HepG2 (cell line): ENCODE data around the gene USB1. TPM values are rescaled to one million over a fixed set of nuclear protein-coding genes. Genes with fewer than 3 reads are reported as not detected.

Experiments
- ATAC-seq: fragments of 200-7000 bp; cut with Tn5 transposase; 3 replicates; pipeline ENCODE4 v1.9.1; 2020; ENCODE audit warnings: mild to moderate bottlenecking, moderate library complexity
- BruUV-seq: library from RNA; stranded (reverse); fragments of 400-500 nt; replicated peaks from 2 replicates; lab custom pipeline; 2021; lab: Mats Ljungman, UMichigan
- CTCF ChIA-PET: fragments of 300-600 bp; formaldehyde crosslinking; extraction: SDS; loops from one replicate; lab custom pipeline; 2021; ENCODE audit warnings: low total read pairs, inconsistent platforms, low intra/inter-chr PET ratio; lab: Yijun Ruan, JAX
- POLR2A ChIA-PET: fragments of 350-600 bp; sonication (Branson Sonifier 250); formaldehyde crosslinking; loops from one replicate; lab custom pipeline; 2020; ENCODE audit warnings: antibody characterized with exemption, inconsistent platforms; lab: Yijun Ruan, JAX
- DNase-seq: peaks from one replicate; pipeline ENCODE4 v3.0.0-alpha.2; 2015; ENCODE audit warnings: low spot score
- FAIRE-seq: peaks from 3 replicates; lab custom pipeline; 2011; peaks lifted over from hg19 to GRCh38; lab: Jason Lieb, UNC
- H2AFZ ChIP-seq: one replicate; pipeline ENCODE4 v1.6.1; 2011; ENCODE audit warnings: low read length, inconsistent platforms
- H3K27ac ChIP-seq: fragments of 300-600 bp; 3 replicates; pipeline ENCODE4 v1.8.0; 2011; ENCODE audit warnings: mixed run types, mild to moderate bottlenecking, mixed read lengths, low read length, inconsistent platforms; ENCODE audit not compliant: insufficient read depth; ENCODE audit errors: extremely low read length
- H3K27me3 ChIP-seq, 2 experiments: fragments of 200-600 bp in 1 of 2; 2 replicates in 1 of 2; 3 replicates in 1 of 2; pipeline versions ENCODE4 v1.6.0 to v1.8.0; 2011; ENCODE audit warnings: low read length in 2 of 2, mild to moderate bottlenecking in 2 of 2, moderate library complexity in 2 of 2, inconsistent platforms in 1 of 2; ENCODE audit not compliant: insufficient read depth in 2 of 2, control insufficient read depth in 1 of 2
- H3K36me3 ChIP-seq, 2 experiments: fragments of 200-600 bp in 1 of 2; replicated peaks in 1 of 2; 2 replicates in 1 of 2; 3 replicates in 1 of 2; pipeline versions ENCODE4 v1.5.1 to v1.8.0; 2011; ENCODE audit warnings: low read length in 2 of 2, inconsistent platforms in 1 of 2; ENCODE audit not compliant: insufficient read depth in 2 of 2, control insufficient read depth in 1 of 2
- H3K4me1 ChIP-seq: 2 replicates; pipeline ENCODE4 v1.5.1; 2012; ENCODE audit warnings: low read length, inconsistent platforms; ENCODE audit not compliant: insufficient read depth
- H3K4me2 ChIP-seq: 2 replicates; pipeline ENCODE4 v1.6.0; 2011; ENCODE audit warnings: low read depth, low read length, inconsistent platforms
- H3K4me3 ChIP-seq, 3 experiments: fragments of 200-600 bp in 1 of 3; sonication (generic), shearing (Covaris generic) in 1 of 3; replicated peaks in 1 of 3; 2 replicates each; pipeline ENCODE4 v1.5.1; 2011 to 2016; ENCODE audit warnings: low read length in 3 of 3, inconsistent platforms in 2 of 3, low read depth in 2 of 3, mild to moderate bottlenecking in 2 of 3, control low read depth in 1 of 3, mixed read lengths in 1 of 3; ENCODE audit not compliant: insufficient read depth in 1 of 3
- H3K79me2 ChIP-seq: one replicate; pipeline ENCODE4 v1.6.1; 2011; ENCODE audit warnings: low read length, inconsistent platforms; ENCODE audit not compliant: insufficient read depth
- H3K9ac ChIP-seq: 2 replicates; pipeline ENCODE4 v1.6.0; 2011; ENCODE audit warnings: mild to moderate bottlenecking, low read depth, low read length, inconsistent platforms; ENCODE audit not compliant: insufficient read depth
- H3K9me3 ChIP-seq: 2 replicates; pipeline ENCODE4 v1.5.1; 2012; ENCODE audit warnings: mild to moderate bottlenecking, low read length
- H4K20me1 ChIP-seq: 2 replicates; pipeline ENCODE4 v1.6.0; 2011; ENCODE audit warnings: inconsistent platforms, mild to moderate bottlenecking, low read length, moderate library complexity; ENCODE audit not compliant: insufficient read depth
- AGO2 ChIP-seq: fragments of 200-400 bp; formaldehyde crosslinking; optimal IDR thresholded peaks from 2 replicates; pipeline ENCODE3; 2017; ENCODE audit warnings: mild to moderate bottlenecking, low read depth, low read length, moderate library complexity
- KLF12 ChIP-seq: sonication (generic); formaldehyde crosslinking; IDR thresholded peaks from 2 replicates; pipeline ENCODE4 v1.4.0; 2020; ENCODE audit warnings: missing genetic modification reagents, borderline replicate concordance
- MNT ChIP-seq: fragments of 450-650 bp; IDR thresholded peaks from 2 replicates; pipeline ENCODE4 v1.6.1; 2016
- PRPF4 ChIP-seq: fragments of 200-400 bp; formaldehyde crosslinking; IDR thresholded peaks from 2 replicates; pipeline ENCODE4 v1.6.1; 2016; ENCODE audit warnings: low read length, low read depth; ENCODE audit not compliant: poor library complexity, severe bottlenecking
- ZBTB34 ChIP-seq: sonication (generic); formaldehyde crosslinking; IDR thresholded peaks from 2 replicates; pipeline ENCODE4 v1.8.0; 2022; ENCODE audit warnings: mild to moderate bottlenecking, missing genetic modification reagents
- ZNF260 ChIP-seq: sonication (generic); formaldehyde crosslinking; IDR thresholded peaks from 2 replicates; pipeline ENCODE4 v1.4.0; 2020; ENCODE audit warnings: missing genetic modification reagents, low read depth, mild to moderate bottlenecking, borderline replicate concordance
- ZNF510 ChIP-seq: sonication (generic); formaldehyde crosslinking; IDR thresholded peaks from 2 replicates; pipeline ENCODE4 v1.4.0; 2020; ENCODE audit warnings: low read depth, mild to moderate bottlenecking, missing genetic modification reagents
- ZNF878 ChIP-seq: sonication (generic); formaldehyde crosslinking; IDR thresholded peaks from 2 replicates; pipeline ENCODE4 v1.8.1; 2023; ENCODE audit warnings: mild to moderate bottlenecking, missing genetic modification reagents, moderate library complexity
- WGBS: methylation state at CpG from one replicate; pipeline ENCODE4 v1.1.6; 2017; ENCODE audit warnings: low lambda C conversion rate; 5-methylcytosine and 5-hydroxymethylcytosine counted together
- in situ Hi-C: cut with HindIII; loops from 2 replicates; pipeline ENCODE4 v1.10.0; 2017; ENCODE audit warnings: low pct_unique_long_range_greater_than_20kb; ENCODE audit not compliant: extremely low pct_ligation_motif_present
- intact Hi-C: fragments of 100-400 bp; cut with micrococcal nuclease; formaldehyde crosslinking; loops from one replicate; pipeline ENCODE4 v1.10.0; 2022; ENCODE audit not compliant: unreplicated experiment
- polyA plus RNA-seq, 8 experiments: library from polyadenylated mRNA; depleted of rRNA in 3 of 8; stranded (reverse) in 7 of 8; unstranded in 1 of 8; fragments of >200 nt; fragmentation: Illumina TruSeq in 4 of 8; extraction: Trizol in 4 of 8; gene quantifications; 2 replicates each; pipeline versions ENCODE4 v1.2.1 to v1.2.3, GENCODE V29; 2011 to 2016; ENCODE audit warnings: low read depth in 4 of 8, missing spikeins in 1 of 8, mixed read lengths in 1 of 8; ENCODE audit not compliant: insufficient read depth in 1 of 8
- total RNA-seq, 5 experiments: library from RNA; depleted of rRNA; stranded (reverse); fragments of >200 nt; fragmentation: Illumina TruSeq; extraction: Trizol; gene quantifications; 2 replicates each; pipeline ENCODE4 v1.2.3, GENCODE V29; 2016; ENCODE audit warnings: low read depth in 1 of 5

USB1 gene
- total and polyA plus RNA-seq, 2 of the 13 experiments (the other 11 are each of a cell fraction or from before 2014, with no cell fraction given), result 16.7 to 65.4 TPM

- peak; percentile 28 for TF ChIP-seq AGO2
- no peak for TF ChIP-seq ZBTB34 (CRISPR knock-in tag)
- TF ChIP-seq PRPF4, result no peak
- TF ChIP-seq KLF12 (CRISPR knock-in tag), result no peak
- no peak for TF ChIP-seq MNT
- TF ChIP-seq ZNF510 (CRISPR knock-in tag), result no peak
- no peak for TF ChIP-seq ZNF260 (CRISPR knock-in tag)
- TF ChIP-seq ZNF878, result no peak
- Histone ChIP-seq H3K9me3 (no peaks in the 10 kb centered on the region), H3K36me3 (peaks cover 34 to 54% of the 10 kb centered on the region in 2 experiments), H3K4me2 (no peak overlapping the region), H3K9ac (no peak overlapping the region), H2AFZ (no peak overlapping the region), H3K27me3 (no peaks in the 10 kb centered on the region), H3K79me2 (peaks cover 1% of the 10 kb centered on the region), H3K4me3 (no peak overlapping the region), H3K27ac (no peak overlapping the region), H4K20me1 (peaks cover 6% of the 10 kb centered on the region; the same call in 1 of the 2 replicates), H3K4me1 (peaks cover 9% of the 10 kb centered on the region)
- ATAC-seq (no peak), DNase-seq (no peak), FAIRE-seq (no peak)
- CTCF ChIA-PET, result no interaction called here
- POLR2A ChIA-PET, result interaction anchor here (0.8 to 1.0 kb wide), 2 partner anchors 13 to 92 kb away, joined by 3 read pairs; partner anchors contain the start of gene CFAP20
- in situ Hi-C loops (no loop called here), intact Hi-C loops (no loop called here)
- BruUV-seq, result no TSS peak
- WGBS, result 97% methylated on average over 15 of the region's 16 CpGs
These were observed 36.3 kb downstream of the USB1 start for GRCh38 chr16:58037365-58038057.
